ENCODE measurements around the gene WWOX.

DNA sequence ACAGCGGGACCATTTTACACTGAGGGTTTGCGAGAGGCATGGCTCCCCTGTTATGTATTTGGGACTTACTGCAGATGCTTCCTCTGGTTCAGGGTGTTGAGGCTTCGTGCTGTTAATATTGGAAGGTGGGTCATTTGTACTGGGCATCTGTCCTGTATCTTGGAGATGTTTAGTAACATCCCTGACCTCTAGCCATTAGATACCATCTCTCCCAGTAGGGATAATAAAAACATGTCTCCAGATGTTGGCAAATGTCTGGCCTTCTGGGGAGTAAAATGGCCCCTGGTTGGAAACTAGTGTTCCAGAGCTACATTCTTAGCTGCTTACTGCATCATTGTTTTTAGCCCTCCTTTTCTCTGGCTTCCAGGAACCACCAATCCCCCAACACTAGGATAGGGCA lies 388.0 kb downstream of the WWOX start:
- TF ChIP-seq, protein P1, sequence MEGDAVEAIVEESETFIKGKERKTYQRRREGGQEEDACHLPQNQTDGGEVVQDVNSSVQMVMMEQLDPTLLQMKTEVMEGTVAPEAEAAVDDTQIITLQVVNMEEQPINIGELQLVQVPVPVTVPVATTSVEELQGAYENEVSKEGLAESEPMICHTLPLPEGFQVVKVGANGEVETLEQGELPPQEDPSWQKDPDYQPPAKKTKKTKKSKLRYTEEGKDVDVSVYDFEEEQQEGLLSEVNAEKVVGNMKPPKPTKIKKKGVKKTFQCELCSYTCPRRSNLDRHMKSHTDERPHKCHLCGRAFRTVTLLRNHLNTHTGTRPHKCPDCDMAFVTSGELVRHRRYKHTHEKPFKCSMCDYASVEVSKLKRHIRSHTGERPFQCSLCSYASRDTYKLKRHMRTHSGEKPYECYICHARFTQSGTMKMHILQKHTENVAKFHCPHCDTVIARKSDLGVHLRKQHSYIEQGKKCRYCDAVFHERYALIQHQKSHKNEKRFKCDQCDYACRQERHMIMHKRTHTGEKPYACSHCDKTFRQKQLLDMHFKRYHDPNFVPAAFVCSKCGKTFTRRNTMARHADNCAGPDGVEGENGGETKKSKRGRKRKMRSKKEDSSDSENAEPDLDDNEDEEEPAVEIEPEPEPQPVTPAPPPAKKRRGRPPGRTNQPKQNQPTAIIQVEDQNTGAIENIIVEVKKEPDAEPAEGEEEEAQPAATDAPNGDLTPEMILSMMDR (conservative IDR thresholded peaks at IDR 0.05 in 1 of 2, IDR thresholded peaks at IDR 0.05 in 1 of 2; ENCODE audit: extremely low read depth in 1 of 2, insufficient read depth in 1 of 2, low read depth in 1 of 2, low read length in 2 of 2), result no peak
- no peak for TF ChIP-seq EZH2 (IDR thresholded peaks at IDR 0.05; ENCODE audit: borderline replicate concordance, low read length)

All from mammary epithelial cell (primary cell).